DOHH2 (cell line): Measurements from ENCODE around the gene NDUFAF2.

Source experiments
- H3F3A ChIP-seq: fragments of 200-600 bp; sonication (generic), shearing (Covaris generic); 2 replicates; pipeline ENCODE4 v1.6.0; 2016; ENCODE audit warnings: antibody characterized with exemption, mild to moderate bottlenecking; ENCODE audit not compliant: control insufficient read depth, insufficient read depth
- H3K27ac ChIP-seq: fragments of 200-600 bp; sonication (generic); 2 replicates; pipeline ENCODE4 v1.5.1; 2014; ENCODE audit warnings: low read depth, mild to moderate bottlenecking, low read length, moderate library complexity
- H3K27me3 ChIP-seq: fragments of 200-600 bp; sonication (generic); 2 replicates; pipeline ENCODE4 v1.6.1; 2014; ENCODE audit warnings: mild to moderate bottlenecking, low read length, mixed read lengths; ENCODE audit not compliant: control insufficient read depth
- H3K36me3 ChIP-seq: fragments of 200-600 bp; sonication (generic); 2 replicates; pipeline ENCODE4 v1.6.1; 2014; ENCODE audit warnings: mild to moderate bottlenecking, low read length, moderate library complexity, mixed read lengths; ENCODE audit not compliant: control insufficient read depth
- H3K4me1 ChIP-seq: fragments of 200-600 bp; sonication (generic); 2 replicates; pipeline ENCODE4 v1.6.1; 2014; ENCODE audit warnings: mild to moderate bottlenecking, low read length, mixed read lengths; ENCODE audit not compliant: control insufficient read depth
- H3K4me2 ChIP-seq: fragments of 200-600 bp; sonication (generic); 2 replicates; pipeline ENCODE4 v1.6.0; 2014; ENCODE audit warnings: mild to moderate bottlenecking, low read length, moderate library complexity
- H3K4me3 ChIP-seq: fragments of 200-600 bp; sonication (generic); 2 replicates; pipeline ENCODE4 v1.5.1; 2014; ENCODE audit warnings: mild to moderate bottlenecking, low read length, mixed read lengths
- H3K79me2 ChIP-seq: fragments of 200-600 bp; sonication (generic); 2 replicates; pipeline ENCODE4 v1.6.1; 2014; ENCODE audit warnings: mild to moderate bottlenecking, low read length, mixed read lengths; ENCODE audit not compliant: control insufficient read depth
- H3K9me2 ChIP-seq: fragments of 200-600 bp; sonication (generic); replicated peaks from 2 replicates; pipeline ENCODE4 v1.6.1; 2014; ENCODE audit warnings: mild to moderate bottlenecking, low read length, mixed read lengths; ENCODE audit not compliant: control insufficient read depth
- H3K9me3 ChIP-seq: fragments of 200-600 bp; sonication (generic); 2 replicates; pipeline ENCODE4 v1.6.1; 2014; ENCODE audit warnings: antibody characterized with exemption, low read length, mixed read lengths; ENCODE audit not compliant: control insufficient read depth, insufficient read depth
- H4K20me1 ChIP-seq: fragments of 200-600 bp; sonication (generic); 2 replicates; pipeline ENCODE4 v1.6.0; 2014; ENCODE audit warnings: low read depth, mild to moderate bottlenecking, antibody characterized with exemption, low read length, moderate library complexity; ENCODE audit not compliant: control insufficient read depth, insufficient read depth
- EZH2phosphoT487 ChIP-seq: fragments of 200-600 bp; sonication (generic); IDR thresholded peaks from 2 replicates; pipeline ENCODE4 v1.6.1; 2017; ENCODE audit warnings: borderline replicate concordance, mild to moderate bottlenecking, antibody characterized with exemption, low read length, moderate library complexity, mixed read lengths
- TF ChIP-seq, protein P1 (sequence below): fragments of 200-600 bp; sonication (generic); IDR thresholded peaks from one replicate; pipeline ENCODE4 v1.5.1; 2014; ENCODE audit warnings: antibody characterized with exemption, mild to moderate bottlenecking, low read depth, low read length; ENCODE audit not compliant: poor library complexity, severe bottlenecking

NDUFAF2 gene

GRCh38 chr5:61081741-61082140 lies 136.7 kb downstream of the NDUFAF2 start:
- Histone ChIP-seq H3K79me2 (no peaks in the 10 kb centered on the region), H3K4me1 (peaks cover 15% of the 10 kb centered on the region), H3K27me3 (no peaks in the 10 kb centered on the region), H3K9me2 (no peaks in the 10 kb centered on the region), H3F3A (no peaks in the 10 kb centered on the region), H3K36me3 (peaks cover 3% of the 10 kb centered on the region; the same call in 1 of the 2 replicates), H3K4me3 (no peak overlapping the region), H4K20me1 (no peaks in the 10 kb centered on the region), H3K27ac (no peak overlapping the region), H3K4me2 (no peak overlapping the region), H3K9me3 (no peaks in the 10 kb centered on the region)
- no peak for TF ChIP-seq EZH2phosphoT487
- TF ChIP-seq, protein P1, sequence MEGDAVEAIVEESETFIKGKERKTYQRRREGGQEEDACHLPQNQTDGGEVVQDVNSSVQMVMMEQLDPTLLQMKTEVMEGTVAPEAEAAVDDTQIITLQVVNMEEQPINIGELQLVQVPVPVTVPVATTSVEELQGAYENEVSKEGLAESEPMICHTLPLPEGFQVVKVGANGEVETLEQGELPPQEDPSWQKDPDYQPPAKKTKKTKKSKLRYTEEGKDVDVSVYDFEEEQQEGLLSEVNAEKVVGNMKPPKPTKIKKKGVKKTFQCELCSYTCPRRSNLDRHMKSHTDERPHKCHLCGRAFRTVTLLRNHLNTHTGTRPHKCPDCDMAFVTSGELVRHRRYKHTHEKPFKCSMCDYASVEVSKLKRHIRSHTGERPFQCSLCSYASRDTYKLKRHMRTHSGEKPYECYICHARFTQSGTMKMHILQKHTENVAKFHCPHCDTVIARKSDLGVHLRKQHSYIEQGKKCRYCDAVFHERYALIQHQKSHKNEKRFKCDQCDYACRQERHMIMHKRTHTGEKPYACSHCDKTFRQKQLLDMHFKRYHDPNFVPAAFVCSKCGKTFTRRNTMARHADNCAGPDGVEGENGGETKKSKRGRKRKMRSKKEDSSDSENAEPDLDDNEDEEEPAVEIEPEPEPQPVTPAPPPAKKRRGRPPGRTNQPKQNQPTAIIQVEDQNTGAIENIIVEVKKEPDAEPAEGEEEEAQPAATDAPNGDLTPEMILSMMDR, result no peak

- Histone ChIP-seq H3K9me3 (no peaks in the 10 kb centered on the region), H3K27me3 (no peaks in the 10 kb centered on the region), H3K4me3 (no peak overlapping the region), H4K20me1 (no peaks in the 10 kb centered on the region), H3K9me2 (no peaks in the 10 kb centered on the region), H3K4me2 (no peak overlapping the region), H3K36me3 (peaks cover 3% of the 10 kb centered on the region; the same call in 1 of the 2 replicates), H3K27ac (no peak overlapping the region), H3F3A (no peaks in the 10 kb centered on the region), H3K4me1 (peaks cover 8% of the 10 kb centered on the region), H3K79me2 (no peaks in the 10 kb centered on the region)
- no peak for TF ChIP-seq EZH2phosphoT487
- TF ChIP-seq, protein P1, result no peak
Measured at GRCh38 chr5:61082516-61083280, 137.7 kb downstream of the NDUFAF2 start.

DNA sequence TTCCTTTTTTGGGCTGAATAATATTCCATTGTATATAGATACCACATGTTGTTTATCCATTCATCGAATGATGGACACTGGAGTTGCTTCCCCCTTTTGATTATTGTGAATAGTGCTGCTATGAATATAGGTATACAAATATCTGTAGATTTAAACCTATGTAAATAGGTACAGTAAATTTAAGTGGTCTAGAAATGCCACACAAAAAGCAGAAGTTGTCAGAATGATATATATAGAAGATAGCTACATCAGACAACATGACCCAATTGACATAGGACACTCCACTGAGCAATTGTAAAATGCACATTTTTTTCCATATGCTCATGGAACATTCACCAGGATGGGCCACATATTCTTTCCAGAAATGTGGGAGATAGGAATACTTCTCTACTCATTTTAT lies 139.7 kb downstream of the NDUFAF2 start:
- no peak overlapping the region for H3K4me3 ChIP-seq
- H3K9me2 ChIP-seq, result no peaks in the 10 kb centered on the region
- no peaks in the 10 kb centered on the region for H4K20me1 ChIP-seq
- no peaks in the 10 kb centered on the region for H3K9me3 ChIP-seq
- H3F3A ChIP-seq, result no peaks in the 10 kb centered on the region
- no peaks in the 10 kb centered on the region for H3K79me2 ChIP-seq
- peaks cover 8% of the 10 kb centered on the region for H3K4me1 ChIP-seq
- no peaks in the 10 kb centered on the region for H3K27me3 ChIP-seq
- TF ChIP-seq EZH2phosphoT487, result no peak
- TF ChIP-seq, protein P1, result no peak
- H3K36me3 ChIP-seq, result peaks cover 3% of the 10 kb centered on the region; the same call in 1 of the 2 replicates
- no peak overlapping the region for H3K4me2 ChIP-seq
- no peak overlapping the region for H3K27ac ChIP-seq
